Measurements from ENCODE around the gene DMBX1.

DNA sequence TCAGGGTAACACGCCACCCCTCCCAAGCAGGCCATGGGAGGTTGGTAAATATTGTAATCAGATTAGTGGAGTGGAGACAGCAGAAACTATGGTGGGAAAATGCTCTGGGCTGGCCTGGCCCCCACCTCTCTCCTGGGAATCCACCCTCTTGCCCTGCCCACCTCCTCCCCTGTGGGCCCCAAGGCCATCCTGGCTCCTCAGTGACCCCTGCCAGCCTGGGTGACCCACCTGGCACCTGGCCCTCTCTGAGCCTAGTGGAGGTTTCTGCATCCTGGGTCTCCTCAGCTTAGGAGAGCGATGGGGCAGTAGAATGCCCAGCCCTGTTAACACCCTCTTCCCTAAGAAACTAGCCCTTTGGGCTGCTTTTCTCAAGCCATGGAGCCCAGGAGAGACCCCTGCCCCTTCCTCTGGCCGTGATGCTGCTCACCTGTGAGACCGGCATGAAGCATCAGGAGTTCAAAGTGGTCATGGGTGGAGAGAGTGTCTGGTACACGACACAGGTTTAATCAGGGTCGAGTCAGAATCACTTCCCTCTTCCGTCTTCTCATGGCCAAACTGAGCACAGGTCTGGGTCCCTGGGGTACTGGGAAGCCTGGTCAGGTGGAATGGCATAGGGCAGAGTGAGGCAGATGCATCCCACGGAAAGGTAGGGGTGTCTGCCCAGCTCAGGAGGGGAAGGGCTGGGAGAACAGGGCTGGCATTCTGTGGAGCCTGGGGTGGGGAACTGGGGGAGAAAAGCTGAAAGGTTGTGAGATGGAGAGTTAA is 10.7 kb upstream of the DMBX1 start:
- TF ChIP-seq, protein P1, sequence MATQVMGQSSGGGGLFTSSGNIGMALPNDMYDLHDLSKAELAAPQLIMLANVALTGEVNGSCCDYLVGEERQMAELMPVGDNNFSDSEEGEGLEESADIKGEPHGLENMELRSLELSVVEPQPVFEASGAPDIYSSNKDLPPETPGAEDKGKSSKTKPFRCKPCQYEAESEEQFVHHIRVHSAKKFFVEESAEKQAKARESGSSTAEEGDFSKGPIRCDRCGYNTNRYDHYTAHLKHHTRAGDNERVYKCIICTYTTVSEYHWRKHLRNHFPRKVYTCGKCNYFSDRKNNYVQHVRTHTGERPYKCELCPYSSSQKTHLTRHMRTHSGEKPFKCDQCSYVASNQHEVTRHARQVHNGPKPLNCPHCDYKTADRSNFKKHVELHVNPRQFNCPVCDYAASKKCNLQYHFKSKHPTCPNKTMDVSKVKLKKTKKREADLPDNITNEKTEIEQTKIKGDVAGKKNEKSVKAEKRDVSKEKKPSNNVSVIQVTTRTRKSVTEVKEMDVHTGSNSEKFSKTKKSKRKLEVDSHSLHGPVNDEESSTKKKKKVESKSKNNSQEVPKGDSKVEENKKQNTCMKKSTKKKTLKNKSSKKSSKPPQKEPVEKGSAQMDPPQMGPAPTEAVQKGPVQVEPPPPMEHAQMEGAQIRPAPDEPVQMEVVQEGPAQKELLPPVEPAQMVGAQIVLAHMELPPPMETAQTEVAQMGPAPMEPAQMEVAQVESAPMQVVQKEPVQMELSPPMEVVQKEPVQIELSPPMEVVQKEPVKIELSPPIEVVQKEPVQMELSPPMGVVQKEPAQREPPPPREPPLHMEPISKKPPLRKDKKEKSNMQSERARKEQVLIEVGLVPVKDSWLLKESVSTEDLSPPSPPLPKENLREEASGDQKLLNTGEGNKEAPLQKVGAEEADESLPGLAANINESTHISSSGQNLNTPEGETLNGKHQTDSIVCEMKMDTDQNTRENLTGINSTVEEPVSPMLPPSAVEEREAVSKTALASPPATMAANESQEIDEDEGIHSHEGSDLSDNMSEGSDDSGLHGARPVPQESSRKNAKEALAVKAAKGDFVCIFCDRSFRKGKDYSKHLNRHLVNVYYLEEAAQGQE (IDR thresholded peaks at IDR 0.05): no peak
- TF ChIP-seq, protein P2, sequence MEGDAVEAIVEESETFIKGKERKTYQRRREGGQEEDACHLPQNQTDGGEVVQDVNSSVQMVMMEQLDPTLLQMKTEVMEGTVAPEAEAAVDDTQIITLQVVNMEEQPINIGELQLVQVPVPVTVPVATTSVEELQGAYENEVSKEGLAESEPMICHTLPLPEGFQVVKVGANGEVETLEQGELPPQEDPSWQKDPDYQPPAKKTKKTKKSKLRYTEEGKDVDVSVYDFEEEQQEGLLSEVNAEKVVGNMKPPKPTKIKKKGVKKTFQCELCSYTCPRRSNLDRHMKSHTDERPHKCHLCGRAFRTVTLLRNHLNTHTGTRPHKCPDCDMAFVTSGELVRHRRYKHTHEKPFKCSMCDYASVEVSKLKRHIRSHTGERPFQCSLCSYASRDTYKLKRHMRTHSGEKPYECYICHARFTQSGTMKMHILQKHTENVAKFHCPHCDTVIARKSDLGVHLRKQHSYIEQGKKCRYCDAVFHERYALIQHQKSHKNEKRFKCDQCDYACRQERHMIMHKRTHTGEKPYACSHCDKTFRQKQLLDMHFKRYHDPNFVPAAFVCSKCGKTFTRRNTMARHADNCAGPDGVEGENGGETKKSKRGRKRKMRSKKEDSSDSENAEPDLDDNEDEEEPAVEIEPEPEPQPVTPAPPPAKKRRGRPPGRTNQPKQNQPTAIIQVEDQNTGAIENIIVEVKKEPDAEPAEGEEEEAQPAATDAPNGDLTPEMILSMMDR (IDR thresholded peaks at IDR 0.05): no peak
- TF ChIP-seq, protein P3, sequence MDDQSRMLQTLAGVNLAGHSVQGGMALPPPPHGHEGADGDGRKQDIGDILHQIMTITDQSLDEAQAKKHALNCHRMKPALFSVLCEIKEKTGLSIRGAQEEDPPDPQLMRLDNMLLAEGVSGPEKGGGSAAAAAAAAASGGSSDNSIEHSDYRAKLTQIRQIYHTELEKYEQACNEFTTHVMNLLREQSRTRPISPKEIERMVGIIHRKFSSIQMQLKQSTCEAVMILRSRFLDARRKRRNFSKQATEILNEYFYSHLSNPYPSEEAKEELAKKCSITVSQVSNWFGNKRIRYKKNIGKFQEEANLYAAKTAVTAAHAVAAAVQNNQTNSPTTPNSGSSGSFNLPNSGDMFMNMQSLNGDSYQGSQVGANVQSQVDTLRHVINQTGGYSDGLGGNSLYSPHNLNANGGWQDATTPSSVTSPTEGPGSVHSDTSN (IDR thresholded peaks at IDR 0.05): no peak
- no peak for TF ChIP-seq POLR2A (IDR thresholded peaks at IDR 0.05; ENCODE audit: low read length)
- TF ChIP-seq MYC (IDR thresholded peaks at IDR 0.05; ENCODE audit: borderline replicate concordance, low read length): no peak
- no peak for TF ChIP-seq FOSB (CRISPR knock-in tag; IDR thresholded peaks at IDR 0.05)
- TF ChIP-seq JUN (IDR thresholded peaks at IDR 0.05): no peak
- TF ChIP-seq HOXA7 (CRISPR knock-in tag; IDR thresholded peaks at IDR 0.05): no peak
- TF ChIP-seq JUNB (IDR thresholded peaks at IDR 0.05): no peak
- no peak for TF ChIP-seq NFE2L2 (conservative IDR thresholded peaks at IDR 0.05; ENCODE audit: low read length)
- no peak for TF ChIP-seq HOXB5 (CRISPR knock-in tag; IDR thresholded peaks at IDR 0.05)
- TF ChIP-seq, protein P4, sequence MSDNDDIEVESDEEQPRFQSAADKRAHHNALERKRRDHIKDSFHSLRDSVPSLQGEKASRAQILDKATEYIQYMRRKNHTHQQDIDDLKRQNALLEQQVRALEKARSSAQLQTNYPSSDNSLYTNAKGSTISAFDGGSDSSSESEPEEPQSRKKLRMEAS (IDR thresholded peaks at IDR 0.05): no peak

Measured in A549 (cell line).